Psoas muscle (tissue), 8 donors: ENCODE measurements around the gene KIRREL3. TPM values are rescaled to one million over a fixed set of nuclear protein-coding genes. Genes with fewer than 3 reads are reported as not detected.

Experiments
- ATAC-seq, 4 donors: fragments of 200-7000 bp; cut with Tn5 transposase; one replicate each; pipeline ENCODE4 v1.9.1; 2020; ENCODE audit warnings: moderate library complexity in 3 of 4, mild to moderate bottlenecking in 2 of 4
- DNase-seq, 2 donors: peaks; one replicate each; pipeline ENCODE4 v3.0.0-alpha.2; 2020
- H3K27ac ChIP-seq: fragments of 200-600 bp; one replicate; pipeline ENCODE4 v1.8.0; 2022
- H3K27me3 ChIP-seq, 3 donors: fragments of 200-600 bp in 1 of 3; one replicate each; pipeline versions ENCODE4 v1.6.1 to v1.8.0; 2013 to 2022; ENCODE audit warnings: low read length in 2 of 3, mild to moderate bottlenecking in 2 of 3, moderate library complexity in 1 of 3; ENCODE audit not compliant: insufficient read depth in 3 of 3
- H3K36me3 ChIP-seq, 2 donors: fragments of 200-600 bp in 1 of 2; one replicate each; pipeline versions ENCODE4 v1.6.1 to v1.8.0; 2013 to 2022; ENCODE audit warnings: low read depth in 1 of 2, mild to moderate bottlenecking in 1 of 2, moderate library complexity in 1 of 2; ENCODE audit not compliant: insufficient read depth in 1 of 2
- H3K4me1 ChIP-seq: fragments of 200-600 bp; one replicate; pipeline ENCODE4 v1.8.0; 2022
- H3K4me3 ChIP-seq: fragments of 200-600 bp; one replicate; pipeline ENCODE4 v1.8.0; 2022; ENCODE audit warnings: mild to moderate bottlenecking
- H3K9me3 ChIP-seq: fragments of 200-600 bp; one replicate; pipeline ENCODE4 v1.8.0; 2022
- CTCF ChIP-seq: fragments of 200-600 bp; IDR thresholded peaks from one replicate; pipeline ENCODE4 v1.8.0; 2022; ENCODE audit warnings: antibody characterized with exemption
- WGBS, 3 donors: extraction: QIAGEN DNeasy Blood & Tissue Kit; methylation state at CpG; one replicate each; pipeline versions ENCODE4 v1.1.6 to v1.1.7; 2013; 5-methylcytosine and 5-hydroxymethylcytosine counted together
- intact Hi-C, 2 donors: fragments of 100-400 bp; cut with DNase I; formaldehyde crosslinking; loops; one replicate each; pipeline versions ENCODE4 v1.11.0 to v1.14.2; 2022
- polyA plus RNA-seq, 3 donors: library from polyadenylated mRNA; stranded (reverse); fragments of 200-250 nt; gene quantifications; one replicate each; pipeline ENCODE4 v1.2.3, GENCODE V29; 2013
- total RNA-seq, 4 donors: library from RNA; stranded (reverse); fragmentation: NEBNext Ultra II Directional in 2 of 4; extraction: Animal tissue kit (Norgen Biotek cat#: 25700) in 2 of 4; gene quantifications; one replicate each; pipeline versions ENCODE4 v1.2.1 to v1.2.4, GENCODE V29; 2021 to 2023
- donor health status: healthy with polysubstance abuse.
- donor health status: DM: no; HTN: no; CAD: no; lungs with moderate emphysema.
- donor health status: Bipolar disorder and iron deficiency.
- donor health status: healthy.
- donor health status: DM: yes; HTN: yes; CAD: no.
- donor health status: DM: no; HTN: no; CAD: no.
- donor health status: DM: no; HTN: no; CAD: no.
- donor health status: DM: yes; HTN: yes; CAD: no.

The KIRREL3 gene
- total and polyA plus RNA-seq, 7 donors, result 0.04 TPM; not detected in 6

DNA sequence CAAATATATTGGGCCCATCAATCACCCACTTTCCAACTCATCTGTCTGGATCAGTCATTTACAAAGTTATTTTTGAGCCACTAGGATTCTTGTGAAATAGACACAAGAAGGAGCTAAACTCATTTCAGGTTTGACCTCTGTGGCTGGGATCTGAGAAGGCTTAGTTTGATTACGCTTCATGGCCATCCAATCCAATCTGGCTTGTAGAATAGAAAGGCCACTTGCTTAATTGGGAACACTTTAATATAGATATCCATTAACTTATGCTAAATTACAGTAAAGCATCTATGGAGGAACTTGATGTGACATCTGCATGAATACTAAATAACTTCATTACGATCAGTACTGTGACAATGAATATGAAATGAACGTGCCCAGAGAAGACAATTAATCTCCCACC is 360.9 kb downstream of the KIRREL3 start:
- Histone ChIP-seq H3K36me3 (no peaks in the 10 kb centered on the region), H3K4me1 (no peaks in the 10 kb centered on the region), H3K27ac (no peak overlapping the region), H3K4me3 (no peak overlapping the region), H3K9me3 (no peaks in the 10 kb centered on the region), H3K27me3 (peaks cover 2 to 8% (median 3%) of the 10 kb centered on the region in 3 donors)
- 90 to 94% (median 93%) methylated on average over 3 of the region's 3 CpGs for WGBS, 3 donors
- no peak for TF ChIP-seq CTCF
- DNase-seq (no peak), ATAC-seq (no peak)
- intact Hi-C loops, result no loop called here

- DNase-seq (no peak), ATAC-seq (no peak)
- Histone ChIP-seq H3K9me3 (no peaks in the 10 kb centered on the region), H3K4me1 (no peaks in the 10 kb centered on the region), H3K27ac (no peak overlapping the region), H3K4me3 (no peak overlapping the region), H3K27me3 (peaks cover 2 to 6% (median 3%) of the 10 kb centered on the region in 3 donors), H3K36me3 (no peaks in the 10 kb centered on the region)
- 67 to 84% (median 77%) methylated on average over 5 of the region's 5 CpGs for WGBS, 3 donors
- intact Hi-C loops, result no loop called here
- no peak for TF ChIP-seq CTCF
Observed at GRCh38 chr11:126638648-126639047, 361.9 kb downstream of the KIRREL3 start.

- DNase-seq, result no peak
- intact Hi-C loops, result no loop called here
- no peaks in the 10 kb centered on the region for H3K36me3 ChIP-seq
- no peak overlapping the region for H3K4me3 ChIP-seq
- WGBS, 3 donors, result 51 to 59% (median 55%) methylated on average over 2 of the region's 2 CpGs
- no peaks in the 10 kb centered on the region for H3K9me3 ChIP-seq
- no peak overlapping the region for H3K27ac ChIP-seq
- no peak for TF ChIP-seq CTCF
- H3K4me1 ChIP-seq, result no peaks in the 10 kb centered on the region
- peaks cover 2 to 3% (median 2%) of the 10 kb centered on the region in 3 donors for H3K27me3 ChIP-seq
- ATAC-seq, result no peak
Observed at GRCh38 chr11:126637795-126638175, 362.8 kb downstream of the KIRREL3 start.

DNA sequence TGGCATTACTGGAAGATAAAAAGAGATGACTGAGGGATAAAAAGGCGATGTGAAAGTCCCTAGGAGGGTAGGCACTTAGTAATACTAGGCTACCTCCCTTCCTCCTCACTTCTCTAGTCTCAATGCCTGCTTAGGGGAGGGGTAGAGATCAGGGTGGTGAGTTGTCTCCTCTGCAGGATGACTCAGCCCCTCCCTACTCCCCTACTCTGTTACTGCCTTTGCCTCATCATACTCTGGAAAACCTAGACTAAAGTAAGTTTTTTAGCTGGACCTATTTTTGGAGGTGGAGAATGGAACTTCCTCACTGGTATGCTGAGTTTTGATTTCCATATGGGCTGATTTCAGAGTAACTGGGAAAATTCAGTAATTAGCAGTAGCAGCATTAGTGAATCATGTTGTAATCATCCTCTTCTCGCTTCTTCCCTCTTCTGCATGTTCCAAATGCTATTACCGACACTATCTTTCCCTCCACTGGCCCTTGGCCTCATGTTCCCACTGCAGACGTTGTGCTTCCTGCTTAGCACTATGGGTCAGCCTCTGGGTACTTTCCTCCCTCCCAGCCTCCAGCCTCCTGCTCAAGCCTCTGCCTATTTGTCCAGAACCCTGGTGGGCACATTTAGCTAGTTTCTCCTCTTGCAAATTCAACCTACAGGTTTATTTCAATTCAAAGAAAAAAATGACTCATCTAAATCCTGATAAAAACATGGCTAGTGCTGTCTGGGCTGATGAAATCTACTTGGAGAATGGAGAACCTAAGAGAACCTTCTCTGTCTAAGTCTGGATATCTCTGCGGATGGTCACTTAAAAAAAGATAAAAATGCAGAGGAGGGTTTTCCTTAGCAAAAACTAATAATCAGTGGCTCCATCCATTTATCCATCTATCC is 363.4 kb downstream of the KIRREL3 start:
- TF ChIP-seq CTCF, result no peak
- H3K27ac ChIP-seq, result no peak overlapping the region
- DNase-seq (no peak), ATAC-seq (no peak)
- H3K27me3 ChIP-seq, result peaks cover 2 to 3% (median 2%) of the 10 kb centered on the region in 3 donors
- H3K9me3 ChIP-seq, result no peaks in the 10 kb centered on the region
- 72 to 89% (median 84%) methylated on average over 5 of the region's 5 CpGs for WGBS, 3 donors
- intact Hi-C loops, result no loop called here
- H3K4me3 ChIP-seq, result no peak overlapping the region
- no peaks in the 10 kb centered on the region for H3K36me3 ChIP-seq
- no peaks in the 10 kb centered on the region for H3K4me1 ChIP-seq
